GM12892 (cell line): ENCODE data around the gene GAS2.

Experiments
- POLR2A ChIP-seq: IDR thresholded peaks from 2 replicates; pipeline ENCODE4 v1.6.1; 2011; ENCODE audit warnings: low read depth, low read length, control low read depth
- TAF1 ChIP-seq: IDR thresholded peaks from 2 replicates; pipeline ENCODE4 v1.6.1; 2011; ENCODE audit warnings: low read depth, mild to moderate bottlenecking, control low read depth, low read length, borderline replicate concordance

GRCh38 chr11:22668005-22668796, 1.8 kb downstream of the GAS2 start:
- TF ChIP-seq POLR2A: no peak
- TF ChIP-seq TAF1: no peak
